Measurements from ENCODE around the gene CDH3.

DNA sequence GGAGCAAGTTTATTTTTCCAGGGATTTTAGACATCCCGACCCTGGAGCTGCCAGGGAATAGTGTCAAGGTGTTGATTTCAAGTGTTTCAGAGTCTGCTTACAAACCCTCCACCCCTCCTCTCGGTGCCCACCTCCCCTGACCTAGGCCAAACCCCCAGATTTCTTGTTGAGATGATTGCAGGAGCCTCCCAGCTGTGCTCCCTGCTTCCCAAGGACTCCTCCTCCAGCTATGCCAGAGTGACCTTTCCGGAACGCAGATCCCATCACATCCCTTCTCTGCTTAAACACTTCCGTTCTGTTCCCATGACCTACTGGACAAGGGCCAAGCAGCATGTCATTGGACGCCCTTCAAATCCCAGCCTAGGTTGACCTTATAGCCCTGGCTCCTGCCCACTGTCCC is 68.3 kb downstream of the CDH3 start:
- TF ChIP-seq, protein P1, sequence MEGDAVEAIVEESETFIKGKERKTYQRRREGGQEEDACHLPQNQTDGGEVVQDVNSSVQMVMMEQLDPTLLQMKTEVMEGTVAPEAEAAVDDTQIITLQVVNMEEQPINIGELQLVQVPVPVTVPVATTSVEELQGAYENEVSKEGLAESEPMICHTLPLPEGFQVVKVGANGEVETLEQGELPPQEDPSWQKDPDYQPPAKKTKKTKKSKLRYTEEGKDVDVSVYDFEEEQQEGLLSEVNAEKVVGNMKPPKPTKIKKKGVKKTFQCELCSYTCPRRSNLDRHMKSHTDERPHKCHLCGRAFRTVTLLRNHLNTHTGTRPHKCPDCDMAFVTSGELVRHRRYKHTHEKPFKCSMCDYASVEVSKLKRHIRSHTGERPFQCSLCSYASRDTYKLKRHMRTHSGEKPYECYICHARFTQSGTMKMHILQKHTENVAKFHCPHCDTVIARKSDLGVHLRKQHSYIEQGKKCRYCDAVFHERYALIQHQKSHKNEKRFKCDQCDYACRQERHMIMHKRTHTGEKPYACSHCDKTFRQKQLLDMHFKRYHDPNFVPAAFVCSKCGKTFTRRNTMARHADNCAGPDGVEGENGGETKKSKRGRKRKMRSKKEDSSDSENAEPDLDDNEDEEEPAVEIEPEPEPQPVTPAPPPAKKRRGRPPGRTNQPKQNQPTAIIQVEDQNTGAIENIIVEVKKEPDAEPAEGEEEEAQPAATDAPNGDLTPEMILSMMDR (IDR thresholded peaks at IDR 0.05), result no peak
- TF ChIP-seq POLR2A (IDR thresholded peaks at IDR 0.05) (no peak), POLR2AphosphoS5 (IDR thresholded peaks at IDR 0.05) (no peak)
